ENCODE data around the gene MYO19. TPM values are rescaled to one million over a fixed set of nuclear protein-coding genes. Genes with fewer than 3 reads are reported as not detected.

The MYO19 gene
- total RNA-seq, 1 donor = 51.4 TPM

DNA sequence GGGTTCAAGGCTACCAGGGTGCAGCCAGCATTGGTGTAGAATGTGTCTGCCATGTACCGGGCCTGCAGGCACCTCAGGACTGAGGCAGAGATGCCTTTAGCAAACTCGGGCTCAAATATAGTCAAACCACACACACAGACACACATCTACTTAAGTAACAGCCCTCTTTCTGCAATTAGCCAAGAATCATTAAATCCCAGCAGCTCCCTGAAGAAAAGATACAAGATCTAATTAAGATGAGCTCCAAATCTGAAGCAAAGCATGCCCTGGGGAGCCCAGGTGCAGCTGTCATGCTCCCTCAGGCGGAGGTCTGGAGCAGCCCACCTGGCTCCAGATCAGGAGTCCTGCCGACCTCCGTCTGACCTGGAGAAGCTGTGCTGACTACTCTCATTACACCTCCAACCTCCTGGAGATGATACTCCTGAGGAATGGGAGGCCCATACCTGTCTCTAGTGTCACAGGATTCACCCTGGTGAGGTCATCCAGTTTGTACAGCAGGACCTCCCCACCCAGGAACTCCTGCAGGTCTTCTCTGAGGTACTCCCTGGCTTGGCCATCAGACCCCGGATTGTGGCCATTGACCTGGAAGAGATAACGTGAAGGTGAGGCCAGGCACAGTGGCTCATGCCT, 6.9 kb downstream of the MYO19 start:
- Histone ChIP-seq H3K36me3 (ENCODE audit: insufficient read depth, low read length) (peaks cover 53% of the 10 kb centered on the region), H3K4me3 (ENCODE audit: insufficient read depth, low read length) (no peak overlapping the region), H4K20me1 (ENCODE audit: insufficient read depth, low read length) (no peaks in the 10 kb centered on the region), H2AFZ (ENCODE audit: low read length) (no peak overlapping the region), H3K27ac (ENCODE audit: low read depth, low read length) (no peak overlapping the region), H3K27me3 (ENCODE audit: insufficient read depth, low read length) (no peaks in the 10 kb centered on the region), H3K4me1 (ENCODE audit: insufficient read depth, low read length) (peaks cover 11% of the 10 kb centered on the region), H3K79me2 (ENCODE audit: insufficient read depth, low read length) (peaks cover 8% of the 10 kb centered on the region), H3K9me3 (ENCODE audit: low read depth, low read length) (no peaks in the 10 kb centered on the region), H3K4me2 (ENCODE audit: insufficient read depth, low read length) (no peak overlapping the region)
- DNase-seq (ENCODE audit: insufficient read length, low spot score, missing footprints) = no peak
- TF ChIP-seq, protein P1, sequence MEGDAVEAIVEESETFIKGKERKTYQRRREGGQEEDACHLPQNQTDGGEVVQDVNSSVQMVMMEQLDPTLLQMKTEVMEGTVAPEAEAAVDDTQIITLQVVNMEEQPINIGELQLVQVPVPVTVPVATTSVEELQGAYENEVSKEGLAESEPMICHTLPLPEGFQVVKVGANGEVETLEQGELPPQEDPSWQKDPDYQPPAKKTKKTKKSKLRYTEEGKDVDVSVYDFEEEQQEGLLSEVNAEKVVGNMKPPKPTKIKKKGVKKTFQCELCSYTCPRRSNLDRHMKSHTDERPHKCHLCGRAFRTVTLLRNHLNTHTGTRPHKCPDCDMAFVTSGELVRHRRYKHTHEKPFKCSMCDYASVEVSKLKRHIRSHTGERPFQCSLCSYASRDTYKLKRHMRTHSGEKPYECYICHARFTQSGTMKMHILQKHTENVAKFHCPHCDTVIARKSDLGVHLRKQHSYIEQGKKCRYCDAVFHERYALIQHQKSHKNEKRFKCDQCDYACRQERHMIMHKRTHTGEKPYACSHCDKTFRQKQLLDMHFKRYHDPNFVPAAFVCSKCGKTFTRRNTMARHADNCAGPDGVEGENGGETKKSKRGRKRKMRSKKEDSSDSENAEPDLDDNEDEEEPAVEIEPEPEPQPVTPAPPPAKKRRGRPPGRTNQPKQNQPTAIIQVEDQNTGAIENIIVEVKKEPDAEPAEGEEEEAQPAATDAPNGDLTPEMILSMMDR (IDR thresholded peaks at IDR 0.05; ENCODE audit: extremely low read depth, low read depth, low read length) = no peak

DNA sequence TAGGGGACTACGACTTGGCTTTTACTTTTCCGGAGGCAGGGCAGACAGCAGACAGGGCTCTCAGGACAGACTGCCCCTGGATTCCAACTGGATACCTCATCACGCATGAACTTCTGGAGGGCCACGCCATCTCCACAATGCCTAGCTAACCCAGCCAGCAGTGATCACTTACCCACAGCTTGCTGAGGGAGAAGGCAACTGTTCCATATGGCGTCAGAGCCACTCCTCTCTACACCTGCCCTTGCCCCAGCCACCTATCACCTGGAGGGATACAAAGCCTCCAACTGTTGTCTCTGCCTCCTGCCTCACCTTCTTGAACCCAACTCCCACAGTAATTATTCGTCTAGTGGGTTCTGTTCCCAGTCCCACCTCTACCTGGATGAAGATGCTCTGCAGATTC, 8.8 kb downstream of the MYO19 start:
- H3K9me3 ChIP-seq (ENCODE audit: low read depth, low read length) = no peaks in the 10 kb centered on the region
- no peak for DNase-seq (ENCODE audit: insufficient read length, low spot score, missing footprints)
- no peak overlapping the region for H3K27ac ChIP-seq (ENCODE audit: low read depth, low read length)
- peaks cover 8% of the 10 kb centered on the region for H3K79me2 ChIP-seq (ENCODE audit: insufficient read depth, low read length)
- peaks cover 44% of the 10 kb centered on the region for H3K36me3 ChIP-seq (ENCODE audit: insufficient read depth, low read length)
- no peaks in the 10 kb centered on the region for H3K27me3 ChIP-seq (ENCODE audit: insufficient read depth, low read length)
- peaks cover 11% of the 10 kb centered on the region for H3K4me1 ChIP-seq (ENCODE audit: insufficient read depth, low read length)
- H3K4me2 ChIP-seq (ENCODE audit: insufficient read depth, low read length) = no peak overlapping the region
- H4K20me1 ChIP-seq (ENCODE audit: insufficient read depth, low read length) = no peaks in the 10 kb centered on the region
- TF ChIP-seq, protein P1 (IDR thresholded peaks at IDR 0.05; ENCODE audit: extremely low read depth, low read depth, low read length) = no peak
- H3K4me3 ChIP-seq (ENCODE audit: insufficient read depth, low read length) = no peak overlapping the region
- no peak overlapping the region for H2AFZ ChIP-seq (ENCODE audit: low read length)

- no peak for DNase-seq (ENCODE audit: insufficient read length, low spot score, missing footprints)
- H3K4me2 ChIP-seq (ENCODE audit: insufficient read depth, low read length) = no peak overlapping the region
Measured at GRCh38 chr17:36525113-36525512, 9.6 kb downstream of the MYO19 start.

DNA sequence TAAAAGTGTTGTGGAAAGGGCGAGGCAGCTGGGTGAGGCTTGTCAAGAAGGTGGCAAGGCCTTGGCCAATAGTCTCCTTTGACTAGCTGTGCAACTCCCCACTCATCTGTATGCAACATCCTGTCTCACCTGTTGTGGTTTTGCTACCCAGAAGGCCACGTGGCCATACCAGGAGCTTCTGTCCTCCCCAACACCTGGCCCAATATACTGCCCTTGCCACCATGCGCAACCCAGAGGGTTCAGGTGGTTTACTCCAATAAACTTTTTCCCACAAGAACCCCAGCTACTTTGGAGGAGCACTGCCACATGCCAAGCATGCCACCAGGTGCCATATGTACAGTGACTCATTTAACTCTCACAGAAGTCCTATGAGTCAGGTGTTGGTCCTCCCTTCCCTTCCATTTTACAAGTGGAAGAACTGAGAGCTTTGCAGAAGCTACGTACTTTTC, 10.2 kb downstream of the MYO19 start:
- DNase-seq (ENCODE audit: insufficient read length, low spot score, missing footprints) = no peak
- H3K4me1 ChIP-seq (ENCODE audit: insufficient read depth, low read length) = peaks cover 10% of the 10 kb centered on the region
- TF ChIP-seq, protein P1 (IDR thresholded peaks at IDR 0.05; ENCODE audit: extremely low read depth, low read depth, low read length) = no peak
- peaks cover 44% of the 10 kb centered on the region for H3K36me3 ChIP-seq (ENCODE audit: insufficient read depth, low read length)
- peaks cover 8% of the 10 kb centered on the region for H3K79me2 ChIP-seq (ENCODE audit: insufficient read depth, low read length)
- peak overlapping the region; percentile 0 for H3K27ac ChIP-seq (ENCODE audit: low read depth, low read length)
- no peaks in the 10 kb centered on the region for H4K20me1 ChIP-seq (ENCODE audit: insufficient read depth, low read length)
- H3K27me3 ChIP-seq (ENCODE audit: insufficient read depth, low read length) = no peaks in the 10 kb centered on the region
- H3K4me3 ChIP-seq (ENCODE audit: insufficient read depth, low read length) = no peak overlapping the region
- no peak overlapping the region for H3K4me2 ChIP-seq (ENCODE audit: insufficient read depth, low read length)
- no peak overlapping the region for H2AFZ ChIP-seq (ENCODE audit: low read length)
- H3K9me3 ChIP-seq (ENCODE audit: low read depth, low read length) = no peaks in the 10 kb centered on the region

More at GRCh38 chr17:36525113-36525512, 9.6 kb downstream of the MYO19 start:
- H3K27me3 ChIP-seq (ENCODE audit: insufficient read depth, low read length) = no peaks in the 10 kb centered on the region
- H4K20me1 ChIP-seq (ENCODE audit: insufficient read depth, low read length) = no peaks in the 10 kb centered on the region
- H2AFZ ChIP-seq (ENCODE audit: low read length) = no peak overlapping the region
- H3K36me3 ChIP-seq (ENCODE audit: insufficient read depth, low read length) = peaks cover 44% of the 10 kb centered on the region
- TF ChIP-seq, protein P1 (IDR thresholded peaks at IDR 0.05; ENCODE audit: extremely low read depth, low read depth, low read length) = no peak
- no peak overlapping the region for H3K4me3 ChIP-seq (ENCODE audit: insufficient read depth, low read length)
- H3K9me3 ChIP-seq (ENCODE audit: low read depth, low read length) = no peaks in the 10 kb centered on the region
- H3K79me2 ChIP-seq (ENCODE audit: insufficient read depth, low read length) = peaks cover 8% of the 10 kb centered on the region
- H3K4me1 ChIP-seq (ENCODE audit: insufficient read depth, low read length) = peaks cover 11% of the 10 kb centered on the region
- peak overlapping the region; percentile 0 for H3K27ac ChIP-seq (ENCODE audit: low read depth, low read length)
